Activated naive CD8-positive, alpha-beta T cell treated with anti-CD3 and anti-CD28 coated beads for 36 hours (primary cell): ENCODE results near the gene SULT1A2. TPM values are rescaled to one million over a fixed set of nuclear protein-coding genes. Genes with fewer than 3 reads are reported as not detected.
"Not testable (repeated sequence)": the region's sequence is repeated elsewhere in the genome, so short reads cannot be mapped to it uniquely, and the experiment has no call there.

Source experiments
- DNase-seq: peaks from one replicate; pipeline ENCODE4 v3.0.0; 2021
- H3K27ac Mint-ChIP-seq: one replicate; pipeline ENCODE4 v1.8.0; 2022; ENCODE audit warnings: mild to moderate bottlenecking, moderate library complexity, mixed read lengths
- H3K27me3 Mint-ChIP-seq: one replicate; pipeline ENCODE4 v1.8.0; 2022; ENCODE audit warnings: mild to moderate bottlenecking, mixed read lengths
- H3K36me3 Mint-ChIP-seq: one replicate; pipeline ENCODE4 v1.8.0; 2021; ENCODE audit warnings: mild to moderate bottlenecking, mixed read lengths
- H3K4me1 Mint-ChIP-seq: one replicate; pipeline ENCODE4 v1.8.0; 2021; ENCODE audit warnings: mixed read lengths
- H3K4me3 Mint-ChIP-seq: one replicate; pipeline ENCODE4 v1.8.0; 2022; ENCODE audit warnings: mild to moderate bottlenecking, moderate library complexity, mixed read lengths
- H3K9me3 Mint-ChIP-seq: one replicate; pipeline ENCODE4 v1.8.0; 2022; ENCODE audit warnings: mixed read lengths
- total RNA-seq, 2 experiments: library from RNA; stranded (reverse); gene quantifications; one replicate each; pipeline ENCODE4 v1.2.3, GENCODE V29; 2021

The SULT1A2 gene
- total RNA-seq, 2 experiments from 2014 or later: 0.24 to 0.68 TPM

GRCh38 chr16:28562199-28562598, 34.7 kb downstream of the SULT1A2 start:
- Mint-ChIP-seq H3K9me3 (peaks cover 6% of the 10 kb centered on the region), H3K27ac (no peak overlapping the region), H3K27me3 (no peaks in the 10 kb centered on the region), H3K4me1 (peaks cover 18% of the 10 kb centered on the region), H3K36me3 (peaks cover 35% of the 10 kb centered on the region), H3K4me3 (no peak overlapping the region)
- no peak for DNase-seq

GRCh38 chr16:28561557-28562187, 35.2 kb downstream of the SULT1A2 start:
- peaks cover 38% of the 10 kb centered on the region for H3K36me3 Mint-ChIP-seq
- H3K4me1 Mint-ChIP-seq: peaks cover 20% of the 10 kb centered on the region
- peaks cover 3% of the 10 kb centered on the region for H3K9me3 Mint-ChIP-seq
- DNase-seq: no peak
- H3K27ac Mint-ChIP-seq: no peak overlapping the region
- H3K27me3 Mint-ChIP-seq: no peaks in the 10 kb centered on the region
- no peak overlapping the region for H3K4me3 Mint-ChIP-seq

- no peak overlapping the region for H3K27ac Mint-ChIP-seq
- H3K36me3 Mint-ChIP-seq: peaks cover 32% of the 10 kb centered on the region
- H3K4me1 Mint-ChIP-seq: peaks cover 33% of the 10 kb centered on the region
- no peak overlapping the region for H3K4me3 Mint-ChIP-seq
- DNase-seq: no peak
- no peaks in the 10 kb centered on the region for H3K9me3 Mint-ChIP-seq
- H3K27me3 Mint-ChIP-seq: no peaks in the 10 kb centered on the region
These were observed 38.4 kb downstream of the SULT1A2 start for GRCh38 chr16:28558456-28558855.

- Mint-ChIP-seq H3K27ac (no peak overlapping the region), H3K4me3 (no peak overlapping the region), H3K4me1 (peaks cover 27% of the 10 kb centered on the region), H3K27me3 (no peaks in the 10 kb centered on the region), H3K36me3 (peaks cover 32% of the 10 kb centered on the region), H3K9me3 (no peaks in the 10 kb centered on the region)
- no peak for DNase-seq
These were observed 39.9 kb downstream of the SULT1A2 start for GRCh38 chr16:28556914-28557320.

- no peak overlapping the region for H3K4me3 Mint-ChIP-seq
These were observed 41.3 kb downstream of the SULT1A2 start for GRCh38 chr16:28555561-28555960.

GRCh38 chr16:28554634-28555423, 42.0 kb downstream of the SULT1A2 start:
- H3K9me3 Mint-ChIP-seq: no peaks in the 10 kb centered on the region
- peaks cover 29% of the 10 kb centered on the region for H3K4me1 Mint-ChIP-seq
- H3K27ac Mint-ChIP-seq: peak overlapping the region; percentile 86
- H3K4me3 Mint-ChIP-seq: peak overlapping the region; percentile 79
- no peaks in the 10 kb centered on the region for H3K27me3 Mint-ChIP-seq
- H3K36me3 Mint-ChIP-seq: peaks cover 30% of the 10 kb centered on the region
- DNase-seq: no peak

More at GRCh38 chr16:28555561-28555960, 41.3 kb downstream of the SULT1A2 start:
- H3K9me3 Mint-ChIP-seq: no peaks in the 10 kb centered on the region
- H3K27ac Mint-ChIP-seq: no peak overlapping the region
- peaks cover 29% of the 10 kb centered on the region for H3K4me1 Mint-ChIP-seq
- DNase-seq: no peak
- peaks cover 31% of the 10 kb centered on the region for H3K36me3 Mint-ChIP-seq
- H3K27me3 Mint-ChIP-seq: no peaks in the 10 kb centered on the region

GRCh38 chr16:28553776-28554633, 42.8 kb downstream of the SULT1A2 start, which contains the start of gene SGF29:
Gene SGF29 (plus strand): TSS chr16:28553920. CDS start chr16:28581070, 27,150 bp downstream.
- no peaks in the 10 kb centered on the region for H3K9me3 Mint-ChIP-seq
- peaks cover 21% of the 10 kb centered on the region for H3K36me3 Mint-ChIP-seq
- peak; percentile 89 for DNase-seq
- peak within 1 kb of the TSS; percentile 86 for H3K4me3 Mint-ChIP-seq
- no peaks in the 10 kb centered on the region for H3K27me3 Mint-ChIP-seq
- H3K27ac Mint-ChIP-seq: peak within 1 kb of the TSS; percentile 98
- peaks cover 34% of the 10 kb centered on the region for H3K4me1 Mint-ChIP-seq

- no peaks in the 10 kb centered on the region for H3K9me3 Mint-ChIP-seq
- H3K4me1 Mint-ChIP-seq: peaks cover 12% of the 10 kb centered on the region
- DNase-seq: no peak
- no peak overlapping the region for H3K4me3 Mint-ChIP-seq
- H3K27me3 Mint-ChIP-seq: no peaks in the 10 kb centered on the region
- H3K36me3 Mint-ChIP-seq: no peaks in the 10 kb centered on the region
- H3K27ac Mint-ChIP-seq: no peak overlapping the region
These were observed 47.5 kb downstream of the SULT1A2 start for GRCh38 chr16:28549301-28549899.

GRCh38 chr16:28548306-28548802, 48.5 kb downstream of the SULT1A2 start:
- Mint-ChIP-seq H3K36me3 (no peaks in the 10 kb centered on the region), H3K4me1 (peaks cover 10% of the 10 kb centered on the region), H3K27ac (no peak overlapping the region), H3K4me3 (no peak overlapping the region), H3K27me3 (no peaks in the 10 kb centered on the region), H3K9me3 (no peaks in the 10 kb centered on the region)
- DNase-seq: no peak

GRCh38 chr16:28546626-28547025, 50.2 kb downstream of the SULT1A2 start:
- Mint-ChIP-seq H3K27ac (no peak overlapping the region), H3K4me1 (peaks cover 8% of the 10 kb centered on the region)
- no peak for DNase-seq

GRCh38 chr16:28545964-28546363, 50.9 kb downstream of the SULT1A2 start:
- H3K36me3 Mint-ChIP-seq, DNase-seq, H3K9me3 Mint-ChIP-seq, H3K27ac Mint-ChIP-seq, H3K27me3 Mint-ChIP-seq, H3K4me3 Mint-ChIP-seq, H3K4me1 Mint-ChIP-seq: not testable (repeated sequence)

More at GRCh38 chr16:28546626-28547025, 50.2 kb downstream of the SULT1A2 start:
- no peaks in the 10 kb centered on the region for H3K27me3 Mint-ChIP-seq
- H3K9me3 Mint-ChIP-seq: no peaks in the 10 kb centered on the region
- H3K4me3 Mint-ChIP-seq: no peak overlapping the region
- H3K36me3 Mint-ChIP-seq: no peaks in the 10 kb centered on the region

GRCh38 chr16:28544998-28545397, 51.9 kb downstream of the SULT1A2 start:
- H3K27ac Mint-ChIP-seq: no peak overlapping the region
- DNase-seq: no peak
- H3K4me1 Mint-ChIP-seq: peaks cover 8% of the 10 kb centered on the region
- no peaks in the 10 kb centered on the region for H3K9me3 Mint-ChIP-seq
- no peaks in the 10 kb centered on the region for H3K27me3 Mint-ChIP-seq
- H3K36me3 Mint-ChIP-seq: no peaks in the 10 kb centered on the region
- H3K4me3 Mint-ChIP-seq: no peak overlapping the region

GRCh38 chr16:28543072-28543471, 53.8 kb downstream of the SULT1A2 start:
- Mint-ChIP-seq H3K27ac (no peak overlapping the region), H3K27me3 (no peaks in the 10 kb centered on the region), H3K4me1 (peaks cover 3% of the 10 kb centered on the region), H3K36me3 (no peaks in the 10 kb centered on the region), H3K4me3 (no peak overlapping the region), H3K9me3 (no peaks in the 10 kb centered on the region)
- DNase-seq: no peak

GRCh38 chr16:28542646-28543045, 54.2 kb downstream of the SULT1A2 start:
- DNase-seq: no peak
- H3K4me3 Mint-ChIP-seq: no peak overlapping the region
- peaks cover 3% of the 10 kb centered on the region for H3K4me1 Mint-ChIP-seq
- no peaks in the 10 kb centered on the region for H3K27me3 Mint-ChIP-seq
- no peaks in the 10 kb centered on the region for H3K9me3 Mint-ChIP-seq
- H3K27ac Mint-ChIP-seq: no peak overlapping the region
- no peaks in the 10 kb centered on the region for H3K36me3 Mint-ChIP-seq
